ENCODE results near the gene TNFRSF8. TPM values are rescaled to one million over a fixed set of nuclear protein-coding genes. Genes with fewer than 3 reads are reported as not detected.

TNFRSF8 gene
- total and polyA plus RNA-seq, 2 of the 13 experiments (the other 11 are each of a cell fraction or from before 2014, with no cell fraction given), result not detected

GRCh38 chr1:12080156-12080555, 17.1 kb downstream of the TNFRSF8 start:
- POLR2A ChIA-PET, result no interaction called here

More at GRCh38 chr1:12080156-12080555, 17.1 kb downstream of the TNFRSF8 start:
- no peaks in the 10 kb centered on the region for H4K20me1 ChIP-seq (ENCODE audit: insufficient read depth, low read length)
- in situ Hi-C loops (cut with HindIII; ENCODE audit: extremely low pct_ligation_motif_present, low pct_unique_long_range_greater_than_20kb) (no loop called here), intact Hi-C loops (cut with micrococcal nuclease; ENCODE audit: unreplicated experiment) (no loop called here)
- no TSS peak for BruUV-seq (replicated peaks)
- ATAC-seq, result no peak
- DNase-seq (ENCODE audit: low spot score), result no peak
- peaks cover 6 to 16% of the 10 kb centered on the region in 2 experiments; a peak in 2 of 5 replicates for H3K27me3 ChIP-seq (ENCODE audit: control insufficient read depth in 1 of 2, insufficient read depth in 2 of 2, low read length in 2 of 2)
- H3K9ac ChIP-seq (ENCODE audit: insufficient read depth, low read depth, low read length), result no peak overlapping the region
- H3K79me2 ChIP-seq (ENCODE audit: insufficient read depth, low read length), result no peaks in the 10 kb centered on the region
- H3K27ac ChIP-seq (ENCODE audit: extremely low read length, insufficient read depth, low read length), result no peak overlapping the region
- no peaks in the 10 kb centered on the region for H3K4me1 ChIP-seq (ENCODE audit: insufficient read depth, low read length)
- no peak overlapping the region for H3K4me3 ChIP-seq (replicated peaks in 1 of 3; ENCODE audit: insufficient read depth in 1 of 3, low read depth in 2 of 3, low read length in 3 of 3)
- 65% methylated on average over 6 of the region's 6 CpGs for WGBS (ENCODE audit: low lambda C conversion rate)
- no peak for FAIRE-seq
- no peaks in the 10 kb centered on the region for H3K36me3 ChIP-seq (replicated peaks in 1 of 2; ENCODE audit: control insufficient read depth in 1 of 2, insufficient read depth in 2 of 2, low read length in 2 of 2)
- H2AFZ ChIP-seq (ENCODE audit: low read length), result no peak overlapping the region
- CTCF ChIA-PET (ENCODE audit: low intra/inter-chr PET ratio, low total read pairs), result no interaction called here
- no peak overlapping the region for H3K4me2 ChIP-seq (ENCODE audit: low read depth, low read length)
- TF ChIP-seq, protein P1, sequence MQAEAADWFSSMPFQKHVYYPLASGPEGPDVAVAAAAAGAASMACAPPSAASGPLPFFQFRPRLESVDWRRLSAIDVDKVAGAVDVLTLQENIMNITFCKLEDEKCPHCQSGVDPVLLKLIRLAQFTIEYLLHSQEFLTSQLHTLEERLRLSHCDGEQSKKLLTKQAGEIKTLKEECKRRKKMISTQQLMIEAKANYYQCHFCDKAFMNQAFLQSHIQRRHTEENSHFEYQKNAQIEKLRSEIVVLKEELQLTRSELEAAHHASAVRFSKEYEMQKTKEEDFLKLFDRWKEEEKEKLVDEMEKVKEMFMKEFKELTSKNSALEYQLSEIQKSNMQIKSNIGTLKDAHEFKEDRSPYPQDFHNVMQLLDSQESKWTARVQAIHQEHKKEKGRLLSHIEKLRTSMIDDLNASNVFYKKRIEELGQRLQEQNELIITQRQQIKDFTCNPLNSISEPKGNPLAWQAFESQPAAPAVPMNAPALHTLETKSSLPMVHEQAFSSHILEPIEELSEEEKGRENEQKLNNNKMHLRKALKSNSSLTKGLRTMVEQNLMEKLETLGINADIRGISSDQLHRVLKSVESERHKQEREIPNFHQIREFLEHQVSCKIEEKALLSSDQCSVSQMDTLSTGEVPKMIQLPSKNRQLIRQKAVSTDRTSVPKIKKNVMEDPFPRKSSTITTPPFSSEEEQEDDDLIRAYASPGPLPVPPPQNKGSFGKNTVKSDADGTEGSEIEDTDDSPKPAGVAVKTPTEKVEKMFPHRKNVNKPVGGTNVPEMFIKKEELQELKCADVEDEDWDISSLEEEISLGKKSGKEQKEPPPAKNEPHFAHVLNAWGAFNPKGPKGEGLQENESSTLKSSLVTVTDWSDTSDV (CRISPR knock-in tag; IDR thresholded peaks at IDR 0.05), result no peak
- no peak for TF ChIP-seq ZNF839 (CRISPR knock-in tag; IDR thresholded peaks at IDR 0.05; ENCODE audit: borderline replicate concordance)
- TF ChIP-seq HNRNPL (IDR thresholded peaks at IDR 0.05; ENCODE audit: low read depth, low read length), result no peak
- TF ChIP-seq ZNF263 (CRISPR knock-in tag; IDR thresholded peaks at IDR 0.05), result no peak
- TF ChIP-seq CAMTA2 (CRISPR knock-in tag; IDR thresholded peaks at IDR 0.05; ENCODE audit: borderline replicate concordance), result no peak
- no peak for TF ChIP-seq SIN3A (IDR thresholded peaks at IDR 0.05; ENCODE audit: borderline replicate concordance, low read depth, low read length)
- no peak for TF ChIP-seq ZBTB37 (CRISPR knock-in tag; IDR thresholded peaks at IDR 0.05)
- no peak for TF ChIP-seq ZNF337 (CRISPR knock-in tag; IDR thresholded peaks at IDR 0.05; ENCODE audit: borderline replicate concordance, low read depth)
- peaks cover 8% of the 10 kb centered on the region for H3K9me3 ChIP-seq (ENCODE audit: low read length)
